Measurements from ENCODE around the gene TTC27. TPM values are rescaled to one million over a fixed set of nuclear protein-coding genes. Genes with fewer than 3 reads are reported as not detected.

Gene TTC27
- total and polyA plus RNA-seq, 2 experiments from 2014 or later: 12.6 to 13.7 TPM

- peaks cover 6% of the 10 kb centered on the region; the same call in 1 of the 2 replicates for H3K36me3 ChIP-seq (ENCODE audit: low read depth)
- H3K9me3 ChIP-seq (ENCODE audit: low read depth): no peaks in the 10 kb centered on the region
- H3K79me2 ChIP-seq (ENCODE audit: insufficient read depth): no peaks in the 10 kb centered on the region
- no peak overlapping the region for H3K27ac ChIP-seq
- WGBS, 2 experiments (ENCODE audit: low coverage in 1 of 2, low lambda C conversion rate in 2 of 2, missing lambda C conversion rate in 2 of 2): 33% methylated on average over 7 of the region's 7 CpGs
- in situ Hi-C loops (cut with MboI): no loop called here
- DNase-seq: no peak
- H3F3A ChIP-seq (ENCODE audit: insufficient read depth): 0 out of 2 replicates have a peak, but pooled peaks cover 4% of the 10 kb centered on the region
- H3K27me3 ChIP-seq (replicated peaks; ENCODE audit: insufficient read depth): no peaks in the 10 kb centered on the region
- no peak overlapping the region for H2AFZ ChIP-seq
- H3K9me2 ChIP-seq (ENCODE audit: insufficient read depth): no peaks in the 10 kb centered on the region
- peaks cover 10% of the 10 kb centered on the region for H3K4me1 ChIP-seq (ENCODE audit: insufficient read depth)
- H3K4me3 ChIP-seq: no peak overlapping the region
- TF ChIP-seq EZH2 (IDR thresholded peaks at IDR 0.05; ENCODE audit: insufficient read depth, poor library complexity, severe bottlenecking) (no peak), EZH2phosphoT487 (IDR thresholded peaks at IDR 0.05; ENCODE audit: insufficient read depth, low read depth) (no peak)
- no peak overlapping the region for H3K4me2 ChIP-seq (ENCODE audit: unreplicated experiment)
- no peaks in the 10 kb centered on the region for H4K20me1 ChIP-seq (ENCODE audit: insufficient read depth)
- no peak overlapping the region for H3K9ac ChIP-seq
Observed at GRCh38 chr2:32652555-32653209, 24.8 kb downstream of the TTC27 start.

GRCh38 chr2:32656069-32656468 is 28.2 kb downstream of the TTC27 start:
- Histone ChIP-seq H3K27me3 (replicated peaks; ENCODE audit: insufficient read depth) (no peaks in the 10 kb centered on the region), H2AFZ (no peak overlapping the region), H3K36me3 (ENCODE audit: low read depth) (no peaks in the 10 kb centered on the region), H3K4me1 (ENCODE audit: insufficient read depth) (peaks cover 7% of the 10 kb centered on the region), H3K4me3 (no peak overlapping the region), H3K4me2 (ENCODE audit: unreplicated experiment) (no peak overlapping the region), H3K9me2 (ENCODE audit: insufficient read depth) (no peaks in the 10 kb centered on the region), H3K9me3 (ENCODE audit: low read depth) (no peaks in the 10 kb centered on the region), H3K9ac (no peak overlapping the region), H3F3A (ENCODE audit: insufficient read depth) (0 out of 2 replicates have a peak, but pooled peaks cover 4% of the 10 kb centered on the region), H3K27ac (no peak overlapping the region), H4K20me1 (ENCODE audit: insufficient read depth) (no peaks in the 10 kb centered on the region), H3K79me2 (ENCODE audit: insufficient read depth) (no peaks in the 10 kb centered on the region)
- no peak for DNase-seq
- WGBS, 2 experiments (ENCODE audit: low coverage in 1 of 2, low lambda C conversion rate in 2 of 2, missing lambda C conversion rate in 2 of 2): 93 to 98% methylated on average over 3 of the region's 3 CpGs
- in situ Hi-C loops (cut with MboI): no loop called here
- TF ChIP-seq EZH2phosphoT487 (IDR thresholded peaks at IDR 0.05; ENCODE audit: insufficient read depth, low read depth) (no peak), EZH2 (IDR thresholded peaks at IDR 0.05; ENCODE audit: insufficient read depth, poor library complexity, severe bottlenecking) (no peak)

GRCh38 chr2:32663864-32664263 is 36.0 kb downstream of the TTC27 start:
- Histone ChIP-seq H3K27me3 (replicated peaks; ENCODE audit: insufficient read depth) (no peaks in the 10 kb centered on the region), H3K9me3 (ENCODE audit: low read depth) (no peaks in the 10 kb centered on the region), H3K27ac (no peak overlapping the region), H3K9ac (no peak overlapping the region), H3K9me2 (ENCODE audit: insufficient read depth) (no peaks in the 10 kb centered on the region), H4K20me1 (ENCODE audit: insufficient read depth) (no peaks in the 10 kb centered on the region), H3K4me2 (ENCODE audit: unreplicated experiment) (no peak overlapping the region), H2AFZ (no peak overlapping the region), H3F3A (ENCODE audit: insufficient read depth) (no peaks in the 10 kb centered on the region), H3K36me3 (ENCODE audit: low read depth) (no peaks in the 10 kb centered on the region), H3K79me2 (ENCODE audit: insufficient read depth) (no peaks in the 10 kb centered on the region), H3K4me3 (no peak overlapping the region), H3K4me1 (ENCODE audit: insufficient read depth) (no peaks in the 10 kb centered on the region)
- DNase-seq: no peak
- in situ Hi-C loops (cut with MboI): no loop called here
- 87 to 90% methylated on average over 8 of the region's 8 CpGs for WGBS, 2 experiments (ENCODE audit: low coverage in 1 of 2, low lambda C conversion rate in 2 of 2, missing lambda C conversion rate in 2 of 2)
- TF ChIP-seq EZH2 (IDR thresholded peaks at IDR 0.05; ENCODE audit: insufficient read depth, poor library complexity, severe bottlenecking) (no peak), EZH2phosphoT487 (IDR thresholded peaks at IDR 0.05; ENCODE audit: insufficient read depth, low read depth) (no peak)

- in situ Hi-C loops (cut with MboI): no loop called here
- no peaks in the 10 kb centered on the region for H3K79me2 ChIP-seq (ENCODE audit: insufficient read depth)
- peaks cover 6% of the 10 kb centered on the region for H3F3A ChIP-seq (ENCODE audit: insufficient read depth)
- no peaks in the 10 kb centered on the region for H3K9me2 ChIP-seq (ENCODE audit: insufficient read depth)
- H3K27ac ChIP-seq: no peak overlapping the region
- H3K4me2 ChIP-seq (ENCODE audit: unreplicated experiment): no peak overlapping the region
- no peaks in the 10 kb centered on the region for H4K20me1 ChIP-seq (ENCODE audit: insufficient read depth)
- no peak for TF ChIP-seq EZH2 (IDR thresholded peaks at IDR 0.05; ENCODE audit: insufficient read depth, poor library complexity, severe bottlenecking)
- TF ChIP-seq EZH2phosphoT487 (IDR thresholded peaks at IDR 0.05; ENCODE audit: insufficient read depth, low read depth): no peak
- WGBS, 2 experiments (ENCODE audit: low coverage in 1 of 2, low lambda C conversion rate in 2 of 2, missing lambda C conversion rate in 2 of 2): 100% methylated on average over 1 of the region's 1 CpG
- no peak for DNase-seq
- no peak overlapping the region for H3K4me3 ChIP-seq
- no peak overlapping the region for H2AFZ ChIP-seq
- no peak overlapping the region for H3K9ac ChIP-seq
- no peaks in the 10 kb centered on the region for H3K36me3 ChIP-seq (ENCODE audit: low read depth)
- H3K27me3 ChIP-seq (replicated peaks; ENCODE audit: insufficient read depth): no peaks in the 10 kb centered on the region
- peaks cover 5% of the 10 kb centered on the region for H3K4me1 ChIP-seq (ENCODE audit: insufficient read depth)
- H3K9me3 ChIP-seq (ENCODE audit: low read depth): no peaks in the 10 kb centered on the region
Observed at GRCh38 chr2:32666704-32667103, 38.9 kb downstream of the TTC27 start.
